GM12864 (cell line): ENCODE measurements around the gene CRYBG1.

Source experiments
- DNase-seq: peaks from one replicate; pipeline ENCODE4 v3.0.0-alpha.2; 2011; ENCODE audit warnings: low read depth
- H3K4me3 ChIP-seq: 2 replicates; pipeline ENCODE4 v1.5.1; 2011; ENCODE audit warnings: mild to moderate bottlenecking, low read depth, low read length, control low read depth
- CTCF ChIP-seq: IDR thresholded peaks from 2 replicates; pipeline ENCODE4 v1.5.1; 2011; ENCODE audit warnings: low read depth, mild to moderate bottlenecking, moderate library complexity, low read length, control low read depth, inconsistent platforms; ENCODE audit errors: missing control alignments

CRYBG1 gene

GRCh38 chr6:106608080-106608668 lies 247.7 kb downstream of the CRYBG1 start:
- DNase-seq: peak; percentile 57
- peak; percentile 70 for TF ChIP-seq CTCF
- H3K4me3 ChIP-seq: no peak overlapping the region

GRCh38 chr6:106609699-106610098 lies 249.2 kb downstream of the CRYBG1 start:
- H3K4me3 ChIP-seq: no peak overlapping the region
- peak; percentile 62 for TF ChIP-seq CTCF
- no peak for DNase-seq

GRCh38 chr6:106611030-106611429 lies 250.5 kb downstream of the CRYBG1 start:
- H3K4me3 ChIP-seq: no peak overlapping the region
- TF ChIP-seq CTCF: no peak

GRCh38 chr6:106612671-106613416 lies 252.3 kb downstream of the CRYBG1 start:
- no peak for DNase-seq
- no peak for TF ChIP-seq CTCF
- H3K4me3 ChIP-seq: no peak overlapping the region

More at GRCh38 chr6:106611030-106611429, 250.5 kb downstream of the CRYBG1 start:
- no peak for DNase-seq

- TF ChIP-seq CTCF: no peak
- no peak overlapping the region for H3K4me3 ChIP-seq
- no peak for DNase-seq
These were observed 253.1 kb downstream of the CRYBG1 start for GRCh38 chr6:106613590-106613989.

GRCh38 chr6:106614166-106614565 lies 253.6 kb downstream of the CRYBG1 start:
- H3K4me3 ChIP-seq: no peak overlapping the region
- no peak for DNase-seq
- no peak for TF ChIP-seq CTCF
